Smooth muscle cell of the brain vasculature (primary cell): ENCODE measurements around the gene FSTL4.
"Not testable (repeated sequence)": the region's sequence is repeated elsewhere in the genome, so short reads cannot be mapped to it uniquely, and the experiment has no call there.

Experiments used
- DNase-seq: peaks from one replicate; pipeline ENCODE4 v3.0.0-alpha.2; 2012; ENCODE audit warnings: low read depth, low spot score

Gene FSTL4

GRCh38 chr5:133195250-133195649 is 417.1 kb downstream of the FSTL4 start:
- no peak for DNase-seq

- DNase-seq, result no peak
Measured at GRCh38 chr5:133193794-133194193, 418.5 kb downstream of the FSTL4 start.

GRCh38 chr5:133192716-133193115 is 419.6 kb downstream of the FSTL4 start:
- no peak for DNase-seq

- DNase-seq, result no peak
Measured at GRCh38 chr5:133189881-133190280, 422.5 kb downstream of the FSTL4 start.

GRCh38 chr5:133179405-133179804 is 432.9 kb downstream of the FSTL4 start:
- no peak for DNase-seq

GRCh38 chr5:133170756-133171387 is 441.5 kb downstream of the FSTL4 start:
- DNase-seq, result not testable (repeated sequence)

- no peak for DNase-seq
Measured at GRCh38 chr5:133164759-133165158, 447.6 kb downstream of the FSTL4 start.

GRCh38 chr5:133163839-133164238 is 448.5 kb downstream of the FSTL4 start:
- DNase-seq, result no peak

GRCh38 chr5:133159543-133159942 is 452.8 kb downstream of the FSTL4 start:
- no peak for DNase-seq

- DNase-seq, result no peak
Measured at GRCh38 chr5:133155326-133155969, 456.9 kb downstream of the FSTL4 start.

- no peak for DNase-seq
Measured at GRCh38 chr5:133154274-133155075, 457.9 kb downstream of the FSTL4 start.

GRCh38 chr5:133150909-133151544 is 461.3 kb downstream of the FSTL4 start:
- no peak for DNase-seq

- DNase-seq, result no peak
Measured at GRCh38 chr5:133149345-133149744, 463.0 kb downstream of the FSTL4 start.

- DNase-seq, result no peak
Measured at GRCh38 chr5:133147815-133148567, 464.4 kb downstream of the FSTL4 start.

- DNase-seq, result no peak
Measured at GRCh38 chr5:133147411-133147810, 464.9 kb downstream of the FSTL4 start.
